Prostate gland (tissue), 2 donors: ENCODE data around the gene RASGRF2.

ENCODE experiments used
- CTCF ChIP-seq, 4 experiments: fragments of 200-600 bp in 2 of 4; fragments of 450-650 bp in 2 of 4; sonication (generic) in 2 of 4; IDR thresholded peaks; 1 replicate in 3 of 4; 2 replicates in 1 of 4; pipeline ENCODE4 v1.5.1; 2016 to 2019; ENCODE audit warnings: antibody characterized with exemption in 4 of 4, mild to moderate bottlenecking in 2 of 4, moderate library complexity in 2 of 4
- POLR2A ChIP-seq: fragments of 450-650 bp; IDR thresholded peaks from one replicate; pipeline ENCODE4 v1.6.1; 2016; ENCODE audit warnings: antibody characterized with exemption, mild to moderate bottlenecking
- POLR2AphosphoS5 ChIP-seq: sonication (generic); formaldehyde crosslinking; IDR thresholded peaks from one replicate; pipeline ENCODE4 v1.6.1; 2017; ENCODE audit warnings: antibody characterized with exemption

GRCh38 chr5:81256766-81257165, 296.6 kb downstream of the RASGRF2 start:
- TF ChIP-seq POLR2A (no peak), CTCF (IDR thresholded peaks at IDR 0.05) (no peak), POLR2AphosphoS5 (no peak)
